ENCODE results near the gene PLXNA4.

Gene PLXNA4

DNA sequence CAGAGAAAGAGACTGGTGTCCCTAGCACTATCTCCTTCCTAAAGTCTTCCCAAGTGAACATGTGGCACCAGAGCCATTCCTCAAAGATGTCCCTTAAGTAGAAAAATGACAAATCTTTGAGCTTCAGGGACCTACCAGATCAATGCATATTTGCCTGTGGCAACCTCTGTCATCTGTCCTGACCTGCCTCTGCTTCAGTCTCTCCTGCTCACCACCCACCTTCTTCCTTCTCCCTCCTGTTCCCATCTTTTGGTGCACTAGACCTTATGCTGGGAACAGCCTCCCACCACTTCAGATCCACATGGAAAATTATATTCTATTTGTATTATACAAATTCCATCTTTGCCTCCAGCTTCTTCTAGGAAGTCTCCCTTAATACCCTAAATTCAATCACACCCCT is 386.4 kb downstream of the PLXNA4 start:
- no peaks in the 10 kb centered on the region for H3K79me2 ChIP-seq (ENCODE audit: low read length)
- H4K20me1 ChIP-seq (ENCODE audit: insufficient read depth, low read length) = no peaks in the 10 kb centered on the region
- no peaks in the 10 kb centered on the region; the same call in none of the 2 replicates for H3K27me3 ChIP-seq (ENCODE audit: low read depth, low read length)
- H2AFZ ChIP-seq (ENCODE audit: low read depth, low read length) = no peak overlapping the region
- H3K9ac ChIP-seq (ENCODE audit: low read length) = no peak overlapping the region
- no peaks in the 10 kb centered on the region for H3K36me3 ChIP-seq (replicated peaks; ENCODE audit: low read depth, low read length)
- TF ChIP-seq CTCF (IDR thresholded peaks at IDR 0.05; ENCODE audit: low read depth, low read length) (no peak), EZH2phosphoT487 (IDR thresholded peaks at IDR 0.05; ENCODE audit: low read depth) (no peak)
- H3K4me1 ChIP-seq (ENCODE audit: low read length) = no peaks in the 10 kb centered on the region
- H3K9me3 ChIP-seq (ENCODE audit: insufficient read depth, low read length) = peaks cover 12% of the 10 kb centered on the region; the same call in 1 of the 2 replicates
- H3K27ac ChIP-seq (ENCODE audit: low read length) = no peak overlapping the region
- no peak overlapping the region for H3K4me2 ChIP-seq (ENCODE audit: low read length)
- H3K4me3 ChIP-seq (ENCODE audit: low read length) = no peak overlapping the region

DNA sequence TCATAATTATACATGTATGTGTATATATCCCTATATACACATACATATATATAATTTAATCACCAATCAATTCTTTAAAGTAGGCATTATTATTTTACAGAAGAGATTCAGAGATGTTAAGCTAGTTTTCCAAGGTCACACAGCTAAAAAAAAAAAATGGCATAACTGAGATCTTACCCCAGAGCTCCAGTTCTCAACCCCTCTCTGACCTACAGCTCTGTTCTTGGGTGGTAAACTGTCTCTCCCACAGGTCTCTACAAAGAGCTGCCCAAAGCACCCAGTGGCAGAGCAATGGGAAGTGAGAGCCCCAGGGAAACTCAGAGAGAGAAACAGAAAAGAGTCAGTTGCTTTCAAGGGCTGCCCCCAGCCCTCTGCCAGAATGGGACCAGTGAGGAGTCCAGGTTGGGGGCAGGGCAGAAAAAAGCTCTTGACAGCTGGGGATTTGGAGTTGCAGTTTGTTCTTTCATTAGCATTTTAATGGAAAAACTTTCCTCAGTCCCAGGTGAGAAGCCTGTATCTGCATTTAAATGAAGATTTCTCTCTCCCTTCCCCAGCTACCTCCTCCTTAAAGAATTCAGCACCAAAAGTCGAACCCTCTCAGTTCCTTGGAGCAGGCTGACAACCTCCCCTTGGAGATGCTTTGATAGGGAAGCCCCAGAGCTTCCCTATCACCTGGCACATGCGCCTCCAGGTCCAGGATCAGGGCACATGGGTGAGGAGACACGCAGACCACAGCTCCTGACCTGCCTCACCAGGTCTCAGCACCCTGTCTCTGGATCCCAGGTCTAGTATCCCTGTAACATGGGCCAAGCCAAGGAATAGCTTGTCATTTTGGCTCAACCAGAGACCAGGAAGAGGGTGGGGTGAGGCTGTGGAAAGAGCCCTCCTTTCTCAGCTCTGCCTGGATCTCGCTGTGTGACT is 388.1 kb downstream of the PLXNA4 start:
- Histone ChIP-seq H3K36me3 (replicated peaks; ENCODE audit: low read depth, low read length) (no peaks in the 10 kb centered on the region), H3K79me2 (ENCODE audit: low read length) (no peaks in the 10 kb centered on the region), H3K9me3 (ENCODE audit: insufficient read depth, low read length) (peaks cover 12% of the 10 kb centered on the region; the same call in 1 of the 2 replicates), H3K9ac (ENCODE audit: low read length) (no peak overlapping the region), H3K27me3 (ENCODE audit: low read depth, low read length) (no peaks in the 10 kb centered on the region; the same call in none of the 2 replicates), H3K4me3 (ENCODE audit: low read length) (no peak overlapping the region), H3K4me2 (ENCODE audit: low read length) (no peak overlapping the region), H3K27ac (ENCODE audit: low read length) (no peak overlapping the region), H3K4me1 (ENCODE audit: low read length) (no peaks in the 10 kb centered on the region), H4K20me1 (ENCODE audit: insufficient read depth, low read length) (no peaks in the 10 kb centered on the region), H2AFZ (ENCODE audit: low read depth, low read length) (no peak overlapping the region)
- no peak for TF ChIP-seq CTCF (IDR thresholded peaks at IDR 0.05; ENCODE audit: low read depth, low read length)
- no peak for TF ChIP-seq EZH2phosphoT487 (IDR thresholded peaks at IDR 0.05; ENCODE audit: low read depth)

GRCh38 chr7:132187391-132187790 is 388.9 kb downstream of the PLXNA4 start:
- Histone ChIP-seq H3K4me1 (ENCODE audit: low read length) (no peaks in the 10 kb centered on the region), H3K27me3 (ENCODE audit: low read depth, low read length) (no peaks in the 10 kb centered on the region; the same call in 1 of the 2 replicates), H3K4me3 (ENCODE audit: low read length) (no peak overlapping the region), H4K20me1 (ENCODE audit: insufficient read depth, low read length) (no peaks in the 10 kb centered on the region), H3K4me2 (ENCODE audit: low read length) (no peak overlapping the region), H3K9ac (ENCODE audit: low read length) (no peak overlapping the region), H3K36me3 (replicated peaks; ENCODE audit: low read depth, low read length) (no peaks in the 10 kb centered on the region), H2AFZ (ENCODE audit: low read depth, low read length) (no peak overlapping the region), H3K9me3 (ENCODE audit: insufficient read depth, low read length) (peaks cover 12% of the 10 kb centered on the region; the same call in 1 of the 2 replicates), H3K79me2 (ENCODE audit: low read length) (no peaks in the 10 kb centered on the region), H3K27ac (ENCODE audit: low read length) (no peak overlapping the region)
- no peak for TF ChIP-seq CTCF (IDR thresholded peaks at IDR 0.05; ENCODE audit: low read depth, low read length)
- TF ChIP-seq EZH2phosphoT487 (IDR thresholded peaks at IDR 0.05; ENCODE audit: low read depth) = no peak

GRCh38 chr7:132185150-132185549 is 391.1 kb downstream of the PLXNA4 start:
- Histone ChIP-seq H3K4me1 (ENCODE audit: low read length) (no peaks in the 10 kb centered on the region), H3K79me2 (ENCODE audit: low read length) (no peaks in the 10 kb centered on the region), H3K9me3 (ENCODE audit: insufficient read depth, low read length) (peaks cover 12% of the 10 kb centered on the region; the same call in 1 of the 2 replicates), H3K36me3 (replicated peaks; ENCODE audit: low read depth, low read length) (no peaks in the 10 kb centered on the region), H3K4me3 (ENCODE audit: low read length) (no peak overlapping the region), H3K4me2 (ENCODE audit: low read length) (no peak overlapping the region), H3K27me3 (ENCODE audit: low read depth, low read length) (no peaks in the 10 kb centered on the region; the same call in 1 of the 2 replicates), H3K9ac (ENCODE audit: low read length) (no peak overlapping the region), H2AFZ (ENCODE audit: low read depth, low read length) (no peak overlapping the region), H3K27ac (ENCODE audit: low read length) (no peak overlapping the region), H4K20me1 (ENCODE audit: insufficient read depth, low read length) (no peaks in the 10 kb centered on the region)
- TF ChIP-seq CTCF (IDR thresholded peaks at IDR 0.05; ENCODE audit: low read depth, low read length) = no peak
